ENCODE results near the gene CCNK. TPM values are rescaled to one million over a fixed set of nuclear protein-coding genes. Genes with fewer than 3 reads are reported as not detected.

CCNK gene
- total RNA-seq = 39.4 TPM

GRCh38 chr14:99480917-99481744 is at the start of gene CCNK:
TSS of gene CCNK (plus strand) at chr14:99481409. CDS start at chr14:99492678, 11,269 bp downstream.

GRCh38 chr14:99479906-99480869 is 1.0 kb upstream of the CCNK start, which contains the start of gene SETD3:
TSS of gene SETD3 (minus strand) at chr14:99480859. CDS start at chr14:99465805, 15,054 bp downstream.

Small RNAs within 50 kb of the gene (small RNA-seq; reads per million reads assigned to genes)
- not detected for gene RNU6-91P (ENCODE audit: low replicate concordance)

Other genes starting within 250 kb of the CCNK start
- gene BCL11B, start 209.2 kb upstream of the CCNK start, total RNA-seq = 48.5 TPM
- gene SETD3, start 550 bp upstream of the CCNK start, total RNA-seq = 57.3 TPM
- gene CCDC85C, start 122.8 kb downstream of the CCNK start, total RNA-seq = 8.1 TPM
- 9.4 TPM for gene HHIPL1, start 163.7 kb downstream of the CCNK start, total RNA-seq
- gene CYP46A1, start 202.9 kb downstream of the CCNK start, total RNA-seq = 5.3 TPM